ENCODE measurements around the gene FRK.

GRCh38 chr6:116051244-116051643 lies 9.4 kb downstream of the FRK start:
- TF ChIP-seq, protein P1, sequence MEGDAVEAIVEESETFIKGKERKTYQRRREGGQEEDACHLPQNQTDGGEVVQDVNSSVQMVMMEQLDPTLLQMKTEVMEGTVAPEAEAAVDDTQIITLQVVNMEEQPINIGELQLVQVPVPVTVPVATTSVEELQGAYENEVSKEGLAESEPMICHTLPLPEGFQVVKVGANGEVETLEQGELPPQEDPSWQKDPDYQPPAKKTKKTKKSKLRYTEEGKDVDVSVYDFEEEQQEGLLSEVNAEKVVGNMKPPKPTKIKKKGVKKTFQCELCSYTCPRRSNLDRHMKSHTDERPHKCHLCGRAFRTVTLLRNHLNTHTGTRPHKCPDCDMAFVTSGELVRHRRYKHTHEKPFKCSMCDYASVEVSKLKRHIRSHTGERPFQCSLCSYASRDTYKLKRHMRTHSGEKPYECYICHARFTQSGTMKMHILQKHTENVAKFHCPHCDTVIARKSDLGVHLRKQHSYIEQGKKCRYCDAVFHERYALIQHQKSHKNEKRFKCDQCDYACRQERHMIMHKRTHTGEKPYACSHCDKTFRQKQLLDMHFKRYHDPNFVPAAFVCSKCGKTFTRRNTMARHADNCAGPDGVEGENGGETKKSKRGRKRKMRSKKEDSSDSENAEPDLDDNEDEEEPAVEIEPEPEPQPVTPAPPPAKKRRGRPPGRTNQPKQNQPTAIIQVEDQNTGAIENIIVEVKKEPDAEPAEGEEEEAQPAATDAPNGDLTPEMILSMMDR (IDR thresholded peaks at IDR 0.05) = no peak
- TF ChIP-seq POLR2A (IDR thresholded peaks at IDR 0.05) = no peak
